CD4-positive, alpha-beta T cell treated with Interleukin-6 for 4 hours (primary cell): ENCODE results near the gene ZNF90.
"Not testable (repeated sequence)": the region's sequence is repeated elsewhere in the genome, so short reads cannot be mapped to it uniquely, and the experiment has no call there.

Experiments
- DNase-seq: peaks from one replicate; pipeline ENCODE4 v3.0.0-alpha.2; 2020; ENCODE audit warnings: mixed read lengths

Gene ZNF90

DNA sequence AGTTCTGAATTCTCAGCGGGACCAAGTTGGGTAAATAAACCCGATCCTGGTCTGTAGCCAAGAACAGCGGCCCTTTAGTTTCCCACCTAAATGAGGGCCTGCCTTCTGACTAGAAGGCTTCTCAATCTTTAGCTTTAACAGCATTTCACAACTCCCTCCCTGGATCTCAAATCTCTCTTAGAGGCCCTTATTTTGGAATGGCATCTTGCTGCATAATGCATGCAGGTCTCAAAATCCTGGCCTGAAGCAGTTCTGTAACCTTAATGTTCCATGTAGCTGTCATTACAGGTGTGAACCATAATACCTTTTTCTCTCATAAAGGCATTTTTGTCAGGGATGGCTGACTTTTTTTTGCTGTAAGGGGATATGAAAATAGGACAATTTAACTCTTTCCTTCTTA lies 29.5 kb downstream of the ZNF90 start:
- no peak for DNase-seq

DNA sequence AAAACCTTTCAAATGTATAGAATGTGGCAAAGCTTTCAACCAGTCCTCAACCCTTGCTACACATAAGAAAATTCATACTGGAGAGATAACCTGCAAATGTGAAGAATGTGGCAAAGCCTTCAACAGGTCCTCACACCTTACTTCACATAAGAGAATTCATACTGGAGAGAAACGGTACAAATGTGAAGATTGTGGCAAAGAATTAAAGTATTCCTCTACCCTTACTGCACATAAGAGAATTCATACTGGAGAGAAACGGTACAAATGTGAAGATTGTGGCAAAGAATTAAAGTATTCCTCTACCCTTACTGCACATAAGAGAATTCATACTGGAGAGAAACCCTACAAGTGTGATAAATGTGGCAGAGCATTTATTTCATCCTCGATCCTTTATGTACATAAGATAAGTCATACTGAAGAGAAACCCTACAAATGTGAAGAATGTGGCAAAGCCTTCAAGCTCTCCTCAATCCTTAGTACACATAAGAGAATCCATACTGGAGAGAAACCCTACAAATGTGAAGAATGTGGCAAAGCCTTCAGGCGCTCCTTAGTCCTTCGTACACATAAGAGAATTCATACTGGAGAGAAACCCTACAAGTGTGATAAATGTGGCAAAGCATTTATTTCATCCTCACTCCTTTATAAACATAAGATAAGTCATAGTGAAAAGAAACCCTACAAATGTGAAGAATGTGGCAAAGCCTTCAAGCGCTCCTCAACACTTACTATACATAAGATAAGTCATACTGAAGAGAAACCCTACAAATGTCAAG lies 40.5 kb downstream of the ZNF90 start:
- not testable (repeated sequence) for DNase-seq

DNA sequence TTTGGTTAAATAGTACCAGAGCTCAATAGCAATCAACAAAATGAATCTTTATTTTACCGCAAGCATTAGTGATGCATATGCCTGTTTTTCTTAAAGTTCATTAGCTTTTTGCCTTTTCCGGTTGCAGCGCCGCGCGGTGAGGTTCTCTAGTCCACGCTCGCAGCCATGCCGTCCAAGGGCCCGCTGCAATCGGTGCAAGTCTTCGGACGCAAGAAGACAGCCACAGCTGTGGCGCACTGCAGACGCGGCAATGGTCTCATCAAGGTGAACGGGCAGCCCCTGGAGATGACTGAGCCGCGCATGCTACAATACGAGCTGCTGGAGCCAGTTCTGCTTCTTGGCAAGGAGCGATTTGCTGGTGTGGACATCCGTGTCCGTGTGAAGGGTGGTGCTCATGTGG lies 47.1 kb downstream of the ZNF90 start:
- no peak for DNase-seq

DNA sequence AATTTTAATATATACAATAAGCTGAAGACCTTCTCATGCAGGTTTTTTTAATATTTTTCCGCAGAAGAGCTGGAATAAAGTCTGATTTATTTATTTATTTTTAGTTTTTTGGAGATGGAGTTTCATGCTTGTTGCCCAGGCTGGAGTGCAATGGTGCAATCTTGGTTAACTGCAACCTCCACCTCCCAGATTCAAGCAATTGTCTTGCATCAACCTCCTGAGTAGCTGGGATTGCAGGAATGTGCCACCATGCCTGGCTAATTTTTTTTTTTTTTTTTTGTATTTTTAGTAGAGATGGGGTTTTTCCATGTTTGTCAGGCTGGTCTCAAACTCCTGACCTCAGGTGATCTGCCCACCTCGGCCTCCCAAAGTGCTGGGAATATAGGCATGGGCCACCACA lies 55.1 kb downstream of the ZNF90 start:
- DNase-seq: not testable (repeated sequence)

DNA sequence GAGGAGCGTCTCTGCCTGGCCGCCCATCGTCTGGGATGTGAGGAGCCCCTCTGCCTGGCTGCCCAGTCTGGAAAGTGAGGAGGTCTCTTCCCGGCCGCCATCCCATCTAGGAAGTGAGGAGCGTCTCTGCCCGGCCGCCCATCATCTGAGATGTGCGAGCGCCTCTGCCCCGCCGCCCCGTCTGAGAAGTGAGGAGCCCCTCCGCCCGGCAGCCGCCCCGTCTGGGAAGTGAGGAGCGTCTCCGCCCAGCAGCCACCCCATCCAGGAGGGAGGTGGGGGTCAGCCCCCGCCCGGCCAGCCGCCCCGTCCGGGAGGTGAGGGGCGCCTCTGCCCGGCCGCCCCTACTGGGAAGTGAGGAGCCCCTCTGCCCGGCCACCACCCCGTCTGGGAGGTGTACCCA lies 59.9 kb downstream of the ZNF90 start:
- not testable (repeated sequence) for DNase-seq

DNA sequence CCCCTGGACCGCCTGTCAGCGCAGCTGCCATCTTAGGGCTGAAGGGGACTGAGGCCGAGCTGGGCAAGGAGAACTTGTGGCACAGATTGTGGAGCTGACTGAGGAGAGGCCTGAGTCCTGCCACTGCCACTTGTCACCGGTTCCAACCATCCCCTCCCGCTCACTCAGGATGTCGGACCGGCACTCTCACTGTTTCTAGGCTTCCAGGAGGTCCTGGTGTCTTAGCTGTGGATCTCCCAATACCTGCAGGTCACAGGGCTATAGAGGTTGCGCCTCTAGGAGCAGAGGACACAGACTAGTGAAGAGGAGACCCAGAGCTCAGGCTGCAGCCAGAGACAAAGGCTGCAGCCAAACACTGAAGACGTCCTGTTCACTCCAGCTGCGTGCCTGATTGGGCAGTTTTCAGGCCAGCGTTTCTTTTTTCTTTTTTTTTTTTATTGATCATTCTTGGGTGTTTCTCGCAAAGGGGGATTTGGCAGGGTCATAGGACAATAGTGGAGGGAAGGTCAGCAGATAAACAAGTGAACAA lies 73.9 kb downstream of the ZNF90 start:
- DNase-seq: no peak

DNA sequence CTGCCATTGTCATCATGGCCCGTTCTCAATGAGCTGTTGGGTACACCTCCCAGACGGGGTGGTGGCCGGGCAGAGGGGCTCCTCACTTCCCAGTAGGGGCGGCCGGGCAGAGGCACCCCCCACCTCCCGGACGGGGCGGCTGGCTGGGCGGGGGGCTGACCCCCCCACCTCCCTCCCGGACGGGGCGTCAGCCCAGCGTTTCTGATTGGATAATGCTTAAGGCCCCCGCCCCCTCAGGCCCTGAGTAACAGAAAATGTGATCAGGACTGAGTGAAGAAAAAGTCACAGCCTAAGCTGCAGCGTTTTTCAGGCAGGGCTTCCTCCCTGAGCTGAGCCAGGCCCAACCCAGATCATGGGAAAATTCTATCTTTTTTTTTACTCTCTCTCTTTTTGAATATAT lies 74.7 kb downstream of the ZNF90 start:
- DNase-seq: not testable (repeated sequence)

DNA sequence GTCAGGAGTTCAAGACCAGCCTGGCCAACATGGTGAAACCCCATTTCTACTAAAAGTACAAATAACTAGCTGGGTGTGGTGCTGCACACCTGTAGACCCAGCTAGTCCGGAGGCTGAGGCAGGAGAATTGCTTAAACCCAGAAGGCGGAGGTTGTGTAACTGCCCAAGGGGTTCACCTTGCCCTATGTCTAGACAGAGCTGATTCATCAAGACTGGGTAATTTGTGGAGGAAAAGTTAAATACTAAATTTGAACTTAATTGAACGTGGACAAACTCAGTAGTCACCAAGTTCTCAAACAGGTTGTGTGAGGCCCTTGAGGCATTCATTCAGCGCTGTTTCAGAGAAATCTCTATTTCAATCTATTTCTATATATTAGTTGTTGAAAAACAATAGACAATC lies 75.5 kb downstream of the ZNF90 start:
- no peak for DNase-seq

DNA sequence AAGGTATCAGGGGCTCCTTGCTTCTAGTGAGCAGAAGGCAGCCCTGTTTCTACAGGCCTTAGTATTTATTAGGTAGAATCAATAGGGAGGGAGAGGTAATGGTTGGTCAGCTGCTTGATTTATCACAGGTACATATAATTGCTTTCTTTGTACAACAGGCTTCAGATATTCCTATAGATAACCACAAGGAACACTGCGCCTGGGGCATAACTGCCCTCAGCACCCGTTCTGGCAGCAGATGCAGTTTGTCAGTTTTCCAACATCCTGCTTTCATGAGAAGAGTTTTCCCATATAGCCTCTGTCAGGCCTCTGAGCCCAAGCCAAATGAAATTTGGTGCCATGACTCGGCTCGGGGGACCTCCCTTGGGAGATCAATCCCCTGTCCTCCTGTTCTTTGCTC lies 76.8 kb downstream of the ZNF90 start:
- DNase-seq: no peak

DNA sequence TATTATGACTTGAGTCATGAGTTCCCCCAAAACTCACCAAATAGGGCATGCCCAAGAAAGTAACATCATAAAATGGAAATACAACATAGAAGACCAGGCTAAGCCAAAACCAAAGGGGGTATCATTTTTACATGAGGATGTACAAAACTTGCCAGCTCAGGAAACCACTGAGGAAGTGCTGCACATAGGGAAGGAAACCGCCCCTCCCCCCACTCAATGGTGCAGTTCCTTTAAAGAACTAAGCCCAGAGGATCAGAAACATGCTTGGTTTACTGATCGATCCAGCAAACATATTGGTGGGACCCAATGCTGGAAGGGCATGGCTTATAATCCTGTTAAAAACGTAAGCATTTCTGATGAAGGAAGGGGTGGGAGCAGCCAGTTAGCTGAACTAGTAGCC lies 85.0 kb downstream of the ZNF90 start:
- peak; percentile 66 for DNase-seq

DNA sequence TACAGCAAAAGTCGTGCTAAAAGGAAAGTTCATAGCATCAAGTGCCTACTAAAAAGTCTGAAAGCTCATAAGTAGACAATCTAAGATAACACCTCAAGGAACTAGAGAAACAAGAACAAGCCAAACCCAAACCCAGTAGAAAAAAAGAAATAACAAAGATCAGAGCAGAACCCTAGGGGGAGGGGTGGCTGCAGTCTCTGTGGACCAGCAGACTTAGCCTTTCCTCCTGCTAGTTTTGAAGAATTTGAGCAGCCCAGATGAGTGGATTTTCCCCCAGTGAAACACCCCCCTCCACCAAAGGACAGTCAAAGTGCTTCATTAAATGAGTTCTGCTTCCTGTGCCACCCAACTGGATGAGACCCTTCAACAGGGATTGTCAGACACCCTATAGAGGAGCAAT lies 86.7 kb downstream of the ZNF90 start:
- no peak for DNase-seq

DNA sequence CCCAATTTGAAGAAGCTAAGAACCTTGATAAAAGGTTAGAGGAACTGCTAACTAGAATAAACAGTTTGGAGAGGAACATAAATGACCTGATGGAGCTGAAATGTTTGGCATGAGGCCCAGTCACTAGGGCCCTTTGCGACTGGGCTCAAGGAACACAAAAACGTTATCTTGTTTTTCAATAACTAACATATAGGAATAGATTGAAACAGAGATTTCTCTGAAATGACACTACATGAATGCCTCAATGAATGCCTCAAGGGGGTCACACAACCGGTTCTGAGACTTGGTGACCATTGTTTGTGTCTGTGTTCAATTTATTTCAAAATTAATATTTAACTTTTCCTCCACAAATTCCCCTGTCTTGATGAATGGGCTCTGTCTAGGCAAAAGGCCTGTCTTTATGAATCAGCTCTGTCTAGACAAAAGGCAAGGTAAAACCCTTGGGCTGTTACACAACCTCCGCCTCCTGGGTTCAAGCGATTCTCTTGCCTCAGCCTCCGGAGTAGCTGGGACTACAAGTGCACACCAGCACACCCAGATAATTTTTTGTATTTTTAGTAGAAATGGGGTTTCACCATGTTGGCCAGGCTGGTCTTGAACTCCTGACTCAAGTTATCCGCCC lies 88.3 kb downstream of the ZNF90 start:
- no peak for DNase-seq

DNA sequence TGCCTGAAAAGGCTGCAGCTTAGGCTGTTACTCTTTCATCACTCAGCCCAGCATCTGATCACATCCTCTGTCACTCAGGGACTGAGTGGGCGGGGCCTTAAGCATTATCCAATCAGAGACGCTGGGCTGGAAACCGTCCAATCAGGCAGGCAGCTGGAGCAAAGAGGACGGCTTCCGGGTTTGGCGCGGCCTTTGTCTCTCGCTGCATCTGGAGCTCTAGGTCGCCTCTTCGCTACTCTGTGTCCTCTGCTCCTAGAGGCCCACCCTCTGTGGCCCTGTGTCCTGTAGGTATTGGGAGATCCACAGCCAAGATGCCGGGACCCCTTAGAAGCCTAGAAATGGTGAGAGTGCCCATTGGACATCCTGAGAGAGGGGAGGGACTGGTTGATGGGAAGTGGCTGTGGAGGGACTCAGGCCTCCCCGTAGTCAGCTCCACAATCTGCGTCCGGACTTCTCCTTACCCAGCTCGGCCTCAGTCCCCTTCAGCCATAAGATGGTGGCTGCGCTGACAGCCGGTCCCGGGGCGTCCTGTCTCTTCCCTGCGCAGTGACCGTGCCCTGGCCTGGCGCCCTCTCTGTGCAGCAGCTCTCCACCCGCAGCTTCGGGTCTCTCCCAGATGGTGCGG lies 89.3 kb downstream of the ZNF90 start, which contains the start of gene ZNF486:
TSS of gene ZNF486 (plus strand) at position 195 of the 625 bp plus-strand sequence. CDS start at position 312, 117 bp downstream.
- peak; percentile 95 for DNase-seq

DNA sequence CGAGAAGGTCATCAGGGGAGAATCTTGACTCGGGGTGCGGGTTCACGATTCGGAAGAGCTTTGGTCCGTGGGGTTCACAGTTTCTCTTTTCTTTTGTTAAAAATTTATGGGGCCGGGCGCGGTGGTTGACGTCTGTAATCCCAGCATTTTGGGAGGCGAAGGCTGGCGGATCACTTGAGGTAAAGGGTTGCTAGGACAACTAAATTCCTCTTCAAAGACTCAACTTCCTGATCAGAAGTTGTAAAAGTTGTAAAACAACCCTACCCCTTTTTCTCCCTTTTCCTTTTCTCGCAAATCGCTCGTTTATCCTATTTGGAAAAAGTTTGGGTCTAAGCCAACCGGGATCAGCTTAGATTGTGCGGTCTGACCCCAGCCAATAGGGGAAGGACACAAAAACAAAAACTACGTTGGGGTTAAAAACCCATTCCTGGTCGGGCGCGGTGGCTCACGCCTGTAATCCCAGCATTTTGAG lies 89.9 kb downstream of the ZNF90 start:
- DNase-seq: peak; percentile 6
